Neural cell (in vitro differentiated cells): ENCODE measurements around the gene CYP39A1. TPM values are rescaled to one million over a fixed set of nuclear protein-coding genes. Genes with fewer than 3 reads are reported as not detected.

Experiments
- H2AFZ ChIP-seq: fragments of 200-600, 300-800 bp; sonication (generic), shearing (Covaris generic); 2 replicates; pipeline ENCODE4 v1.6.0; 2014; ENCODE audit warnings: low read depth, mild to moderate bottlenecking, antibody characterized with exemption, low read length, moderate library complexity
- H3F3A ChIP-seq: fragments of 200-600 bp; shearing (Covaris generic); 2 replicates; pipeline ENCODE4 v1.6.1; 2016; ENCODE audit warnings: mild to moderate bottlenecking, moderate library complexity, mixed read lengths, antibody characterized with exemption, low read length; ENCODE audit not compliant: insufficient read depth, poor library complexity, severe bottlenecking
- H3K27ac ChIP-seq: fragments of 200-600, 300-800 bp; sonication (generic), shearing (Covaris generic); 2 replicates; pipeline ENCODE4 v1.5.1; 2014; ENCODE audit warnings: mild to moderate bottlenecking, low read length, moderate library complexity
- H3K27me3 ChIP-seq: fragments of 300-800, 200-600 bp; sonication (generic), shearing (Covaris generic); 2 replicates; pipeline ENCODE4 v1.6.0; 2014; ENCODE audit warnings: mild to moderate bottlenecking, low read depth, low read length, moderate library complexity; ENCODE audit not compliant: insufficient read depth
- H3K36me3 ChIP-seq: fragments of 300-800, 200-600 bp; sonication (generic), shearing (Covaris generic); 2 replicates; pipeline ENCODE4 v1.5.1; 2014; ENCODE audit warnings: mild to moderate bottlenecking, antibody characterized with exemption, low read length, moderate library complexity; ENCODE audit not compliant: insufficient read depth
- H3K4me2 ChIP-seq: fragments of 300-800, 200-600 bp; sonication (generic), shearing (Covaris generic); 2 replicates; pipeline ENCODE4 v1.6.0; 2014; ENCODE audit warnings: mild to moderate bottlenecking, low read length
- H3K4me3 ChIP-seq: fragments of 300-800, 200-600 bp; sonication (generic), shearing (Covaris generic); 2 replicates; pipeline ENCODE4 v1.5.1; 2014; ENCODE audit warnings: mild to moderate bottlenecking, low read length, moderate library complexity
- H3K79me2 ChIP-seq: fragments of 200-600 bp; shearing (Covaris generic); replicated peaks from 2 replicates; pipeline ENCODE4 v1.6.0; 2014; ENCODE audit warnings: mild to moderate bottlenecking, low read length, moderate library complexity; ENCODE audit not compliant: insufficient read depth
- H3K9ac ChIP-seq: fragments of 300-800, 200-600 bp; sonication (generic), shearing (Covaris generic); 2 replicates; pipeline ENCODE4 v1.6.1; 2016; ENCODE audit warnings: mild to moderate bottlenecking, low read length, mixed read lengths
- H3K9me2 ChIP-seq: fragments of 200-600 bp; shearing (Covaris generic); 2 replicates; pipeline ENCODE4 v1.6.1; 2016; ENCODE audit warnings: mild to moderate bottlenecking, low read length, mixed read lengths; ENCODE audit not compliant: insufficient read depth
- H3K9me3 ChIP-seq: fragments of 200-600, 300-800 bp; sonication (generic), shearing (Covaris generic); 2 replicates; pipeline ENCODE4 v1.6.1; 2016; ENCODE audit warnings: mild to moderate bottlenecking, mixed run types, low read length, moderate library complexity, mixed read lengths
- H4K20me1 ChIP-seq: fragments of 200-600 bp; shearing (Covaris generic); 2 replicates; pipeline ENCODE4 v1.6.1; 2016; ENCODE audit warnings: mild to moderate bottlenecking, mixed run types; ENCODE audit not compliant: insufficient read depth
- EP300 ChIP-seq: fragments of 450-650 bp; conservative IDR thresholded peaks from 2 replicates; pipeline ENCODE4 v1.6.1; 2014; ENCODE audit warnings: antibody characterized with exemption, mild to moderate bottlenecking, moderate library complexity; ENCODE audit not compliant: poor library complexity, severe bottlenecking
- EZH2 ChIP-seq: fragments of 200-600, 300-800 bp; shearing (Covaris generic), sonication (generic); IDR thresholded peaks from 2 replicates; pipeline ENCODE4 v1.6.1; 2014; ENCODE audit warnings: antibody characterized with exemption, low read length, borderline replicate concordance, mild to moderate bottlenecking; ENCODE audit not compliant: insufficient read depth, poor library complexity, severe bottlenecking
- MXI1 ChIP-seq: fragments of 450-650 bp; conservative IDR thresholded peaks from 2 replicates; pipeline ENCODE4 v1.6.1; 2014; ENCODE audit warnings: antibody characterized with exemption, mild to moderate bottlenecking; ENCODE audit not compliant: poor library complexity, severe bottlenecking
- POLR2AphosphoS5 ChIP-seq: IDR thresholded peaks from 2 replicates; pipeline ENCODE4 v1.6.1; 2012
- RAD21 ChIP-seq: fragments of 450-650 bp; conservative IDR thresholded peaks from 2 replicates; pipeline ENCODE4 v1.6.1; 2014; ENCODE audit warnings: antibody characterized with exemption, mild to moderate bottlenecking, moderate library complexity
- SMC3 ChIP-seq: fragments of 450-650 bp; conservative IDR thresholded peaks from 2 replicates; pipeline ENCODE4 v1.6.1; 2014; ENCODE audit warnings: antibody characterized with exemption, mild to moderate bottlenecking, moderate library complexity; ENCODE audit not compliant: poor library complexity
- TAF1 ChIP-seq: IDR thresholded peaks from 2 replicates; pipeline ENCODE4 v1.6.1; 2012; ENCODE audit warnings: low read depth
- polyA plus RNA-seq: library from polyadenylated mRNA; depleted of rRNA; stranded (reverse); fragments of >200 nt; gene quantifications from 2 replicates; pipeline ENCODE4 v1.2.3, GENCODE V29; 2014
- TF ChIP-seq, protein P1 (sequence below): fragments of 450-650 bp; IDR thresholded peaks from 2 replicates; pipeline ENCODE4 v1.5.1; 2014; ENCODE audit warnings: antibody characterized with exemption, mild to moderate bottlenecking, moderate library complexity; ENCODE audit not compliant: poor library complexity, severe bottlenecking
- TF ChIP-seq, protein P2 (sequence below): IDR thresholded peaks from 2 replicates; pipeline ENCODE4 v1.6.1; 2012; ENCODE audit warnings: borderline replicate concordance

Gene CYP39A1
- polyA plus RNA-seq, 1 donor from 2014 or later, result 1.4 TPM

DNA sequence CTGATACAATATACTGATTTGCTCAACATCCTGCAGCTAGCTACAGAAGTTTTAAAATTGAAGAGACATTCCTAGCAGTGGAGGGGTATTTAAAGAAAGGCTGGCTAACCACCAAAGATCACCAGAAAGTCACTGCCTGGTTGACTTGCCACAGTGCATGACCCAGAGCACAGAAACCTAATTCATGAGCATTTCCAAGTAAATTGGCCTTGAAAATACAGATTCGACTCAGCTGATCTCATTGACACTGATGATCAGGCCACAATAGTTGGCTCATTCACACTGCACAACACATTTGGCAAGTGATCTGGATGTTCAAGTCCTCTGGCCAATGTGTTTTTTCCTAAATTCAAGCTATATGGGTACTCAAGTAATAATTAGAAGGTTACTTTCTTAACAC is 21.8 kb upstream of the CYP39A1 start:
- Histone ChIP-seq H3K9me2 (no peaks in the 10 kb centered on the region), H3K9ac (no peak overlapping the region), H4K20me1 (no peaks in the 10 kb centered on the region), H2AFZ (no peak overlapping the region), H3K27me3 (no peaks in the 10 kb centered on the region), H3K9me3 (no peaks in the 10 kb centered on the region), H3K79me2 (no peaks in the 10 kb centered on the region), H3K4me2 (no peak overlapping the region), H3K27ac (no peak overlapping the region), H3F3A (no peaks in the 10 kb centered on the region), H3K4me3 (no peak overlapping the region), H3K36me3 (no peaks in the 10 kb centered on the region)
- TF ChIP-seq MXI1, result no peak
- TF ChIP-seq, protein P1, sequence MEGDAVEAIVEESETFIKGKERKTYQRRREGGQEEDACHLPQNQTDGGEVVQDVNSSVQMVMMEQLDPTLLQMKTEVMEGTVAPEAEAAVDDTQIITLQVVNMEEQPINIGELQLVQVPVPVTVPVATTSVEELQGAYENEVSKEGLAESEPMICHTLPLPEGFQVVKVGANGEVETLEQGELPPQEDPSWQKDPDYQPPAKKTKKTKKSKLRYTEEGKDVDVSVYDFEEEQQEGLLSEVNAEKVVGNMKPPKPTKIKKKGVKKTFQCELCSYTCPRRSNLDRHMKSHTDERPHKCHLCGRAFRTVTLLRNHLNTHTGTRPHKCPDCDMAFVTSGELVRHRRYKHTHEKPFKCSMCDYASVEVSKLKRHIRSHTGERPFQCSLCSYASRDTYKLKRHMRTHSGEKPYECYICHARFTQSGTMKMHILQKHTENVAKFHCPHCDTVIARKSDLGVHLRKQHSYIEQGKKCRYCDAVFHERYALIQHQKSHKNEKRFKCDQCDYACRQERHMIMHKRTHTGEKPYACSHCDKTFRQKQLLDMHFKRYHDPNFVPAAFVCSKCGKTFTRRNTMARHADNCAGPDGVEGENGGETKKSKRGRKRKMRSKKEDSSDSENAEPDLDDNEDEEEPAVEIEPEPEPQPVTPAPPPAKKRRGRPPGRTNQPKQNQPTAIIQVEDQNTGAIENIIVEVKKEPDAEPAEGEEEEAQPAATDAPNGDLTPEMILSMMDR, result no peak
- TF ChIP-seq, protein P2, sequence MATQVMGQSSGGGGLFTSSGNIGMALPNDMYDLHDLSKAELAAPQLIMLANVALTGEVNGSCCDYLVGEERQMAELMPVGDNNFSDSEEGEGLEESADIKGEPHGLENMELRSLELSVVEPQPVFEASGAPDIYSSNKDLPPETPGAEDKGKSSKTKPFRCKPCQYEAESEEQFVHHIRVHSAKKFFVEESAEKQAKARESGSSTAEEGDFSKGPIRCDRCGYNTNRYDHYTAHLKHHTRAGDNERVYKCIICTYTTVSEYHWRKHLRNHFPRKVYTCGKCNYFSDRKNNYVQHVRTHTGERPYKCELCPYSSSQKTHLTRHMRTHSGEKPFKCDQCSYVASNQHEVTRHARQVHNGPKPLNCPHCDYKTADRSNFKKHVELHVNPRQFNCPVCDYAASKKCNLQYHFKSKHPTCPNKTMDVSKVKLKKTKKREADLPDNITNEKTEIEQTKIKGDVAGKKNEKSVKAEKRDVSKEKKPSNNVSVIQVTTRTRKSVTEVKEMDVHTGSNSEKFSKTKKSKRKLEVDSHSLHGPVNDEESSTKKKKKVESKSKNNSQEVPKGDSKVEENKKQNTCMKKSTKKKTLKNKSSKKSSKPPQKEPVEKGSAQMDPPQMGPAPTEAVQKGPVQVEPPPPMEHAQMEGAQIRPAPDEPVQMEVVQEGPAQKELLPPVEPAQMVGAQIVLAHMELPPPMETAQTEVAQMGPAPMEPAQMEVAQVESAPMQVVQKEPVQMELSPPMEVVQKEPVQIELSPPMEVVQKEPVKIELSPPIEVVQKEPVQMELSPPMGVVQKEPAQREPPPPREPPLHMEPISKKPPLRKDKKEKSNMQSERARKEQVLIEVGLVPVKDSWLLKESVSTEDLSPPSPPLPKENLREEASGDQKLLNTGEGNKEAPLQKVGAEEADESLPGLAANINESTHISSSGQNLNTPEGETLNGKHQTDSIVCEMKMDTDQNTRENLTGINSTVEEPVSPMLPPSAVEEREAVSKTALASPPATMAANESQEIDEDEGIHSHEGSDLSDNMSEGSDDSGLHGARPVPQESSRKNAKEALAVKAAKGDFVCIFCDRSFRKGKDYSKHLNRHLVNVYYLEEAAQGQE, result no peak
- TF ChIP-seq POLR2AphosphoS5, result no peak
- no peak for TF ChIP-seq EP300
- no peak for TF ChIP-seq SMC3
- TF ChIP-seq EZH2, result no peak
- TF ChIP-seq TAF1, result no peak
- TF ChIP-seq RAD21, result no peak

DNA sequence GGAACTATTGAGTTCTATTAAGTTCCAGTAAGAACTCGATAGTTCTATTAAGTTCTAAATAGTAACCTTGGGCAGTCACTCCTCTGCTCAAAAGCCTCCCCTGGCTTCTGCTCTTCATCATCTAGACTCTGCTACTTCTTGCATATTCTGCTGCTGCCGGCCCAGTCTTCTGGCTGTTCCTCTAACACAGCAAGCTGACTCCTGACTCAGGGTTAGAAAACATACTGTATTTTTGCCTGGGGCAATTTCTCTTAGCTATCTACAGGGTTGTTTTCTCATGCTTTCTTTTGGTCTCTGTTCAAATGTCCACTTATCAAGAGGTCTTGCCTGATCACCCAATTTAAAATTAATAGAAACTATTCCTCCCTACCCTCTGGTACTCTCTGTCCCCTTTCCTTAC is 14.8 kb upstream of the CYP39A1 start:
- no peaks in the 10 kb centered on the region for H3K9me3 ChIP-seq
- no peak for TF ChIP-seq RAD21
- TF ChIP-seq MXI1, result no peak
- TF ChIP-seq TAF1, result no peak
- TF ChIP-seq, protein P1, result no peak
- no peak for TF ChIP-seq EP300
- TF ChIP-seq, protein P2, result no peak
- TF ChIP-seq POLR2AphosphoS5, result no peak
- TF ChIP-seq SMC3, result no peak
- TF ChIP-seq EZH2, result no peak
- no peak overlapping the region for H3K27ac ChIP-seq

More for the DNA sequence above, 14.8 kb upstream of the CYP39A1 start:
- H4K20me1 ChIP-seq, result no peaks in the 10 kb centered on the region
- H2AFZ ChIP-seq, result no peak overlapping the region
- H3K4me2 ChIP-seq, result no peak overlapping the region
- no peaks in the 10 kb centered on the region for H3K79me2 ChIP-seq
- no peaks in the 10 kb centered on the region for H3F3A ChIP-seq
- no peaks in the 10 kb centered on the region for H3K27me3 ChIP-seq
- no peak overlapping the region for H3K4me3 ChIP-seq
- H3K9ac ChIP-seq, result no peak overlapping the region
- H3K9me2 ChIP-seq, result no peaks in the 10 kb centered on the region
- no peaks in the 10 kb centered on the region for H3K36me3 ChIP-seq
